Testis (tissue), 2 donors: ENCODE results near the gene CHST13.

Source experiments
- POLR2A ChIP-seq: fragments of 450-650 bp; IDR thresholded peaks from one replicate; pipeline ENCODE4 v1.6.1; 2017; ENCODE audit warnings: antibody characterized with exemption, mild to moderate bottlenecking, moderate library complexity
- TF ChIP-seq, protein P1 (sequence below), 3 experiments: fragments of 450-650 bp in 2 of 3; fragments of 200-600 bp in 1 of 3; sonication (generic) in 1 of 3; IDR thresholded peaks; one replicate each; pipeline ENCODE4 v1.5.1; 2016 to 2019; ENCODE audit warnings: antibody characterized with exemption in 3 of 3, mild to moderate bottlenecking in 2 of 3, moderate library complexity in 1 of 3

GRCh38 chr3:126526668-126527005 is 2.7 kb downstream of the CHST13 start:
- TF ChIP-seq, protein P1, sequence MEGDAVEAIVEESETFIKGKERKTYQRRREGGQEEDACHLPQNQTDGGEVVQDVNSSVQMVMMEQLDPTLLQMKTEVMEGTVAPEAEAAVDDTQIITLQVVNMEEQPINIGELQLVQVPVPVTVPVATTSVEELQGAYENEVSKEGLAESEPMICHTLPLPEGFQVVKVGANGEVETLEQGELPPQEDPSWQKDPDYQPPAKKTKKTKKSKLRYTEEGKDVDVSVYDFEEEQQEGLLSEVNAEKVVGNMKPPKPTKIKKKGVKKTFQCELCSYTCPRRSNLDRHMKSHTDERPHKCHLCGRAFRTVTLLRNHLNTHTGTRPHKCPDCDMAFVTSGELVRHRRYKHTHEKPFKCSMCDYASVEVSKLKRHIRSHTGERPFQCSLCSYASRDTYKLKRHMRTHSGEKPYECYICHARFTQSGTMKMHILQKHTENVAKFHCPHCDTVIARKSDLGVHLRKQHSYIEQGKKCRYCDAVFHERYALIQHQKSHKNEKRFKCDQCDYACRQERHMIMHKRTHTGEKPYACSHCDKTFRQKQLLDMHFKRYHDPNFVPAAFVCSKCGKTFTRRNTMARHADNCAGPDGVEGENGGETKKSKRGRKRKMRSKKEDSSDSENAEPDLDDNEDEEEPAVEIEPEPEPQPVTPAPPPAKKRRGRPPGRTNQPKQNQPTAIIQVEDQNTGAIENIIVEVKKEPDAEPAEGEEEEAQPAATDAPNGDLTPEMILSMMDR (IDR thresholded peaks at IDR 0.05): no peak
- TF ChIP-seq POLR2A: no peak
